HG02610 (cell line): Measurements from ENCODE around the gene CADPS.

ENCODE experiments used
- ATAC-seq: cut with Tn5 transposase; IDR thresholded peaks from one replicate; pipeline ENCODE4 v1.9.1; 2021; ENCODE audit warnings: mild to moderate bottlenecking, moderate library complexity; ENCODE audit not compliant: unreplicated experiment

Gene CADPS

GRCh38 chr3:62567097-62568021, 307.9 kb downstream of the CADPS start:
- ATAC-seq, result no peak

DNA sequence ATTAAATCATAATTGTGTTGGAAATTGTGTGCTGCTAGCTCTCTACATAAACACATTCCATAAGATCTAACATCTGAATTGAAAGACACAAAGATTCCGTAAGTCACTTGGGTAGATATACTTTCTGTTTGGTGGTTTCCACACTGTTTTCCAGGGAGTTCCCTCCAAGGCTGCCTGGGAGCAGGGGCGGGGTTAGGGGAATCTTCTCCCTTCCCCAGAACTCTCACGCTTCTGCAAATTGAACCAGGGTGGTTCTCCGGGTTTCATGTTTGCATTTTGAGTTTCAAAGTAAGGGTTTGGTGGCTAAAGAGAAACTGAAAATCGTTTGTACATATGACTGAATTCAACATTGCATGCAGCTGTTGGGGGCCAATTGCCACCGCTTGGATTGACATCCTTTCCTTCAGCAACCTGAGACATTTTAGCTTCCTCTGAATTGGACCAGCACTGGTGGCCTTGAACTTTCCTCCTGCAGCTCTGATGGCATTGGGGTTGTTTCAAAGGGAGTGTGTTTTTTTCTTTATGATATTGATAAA, 309.1 kb downstream of the CADPS start:
- ATAC-seq, result no peak

GRCh38 chr3:62562596-62562995, 312.6 kb downstream of the CADPS start:
- ATAC-seq, result no peak

- no peak for ATAC-seq
Observed at GRCh38 chr3:62562017-62562416, 313.2 kb downstream of the CADPS start.

GRCh38 chr3:62559831-62560445, 315.3 kb downstream of the CADPS start:
- ATAC-seq, result no peak

DNA sequence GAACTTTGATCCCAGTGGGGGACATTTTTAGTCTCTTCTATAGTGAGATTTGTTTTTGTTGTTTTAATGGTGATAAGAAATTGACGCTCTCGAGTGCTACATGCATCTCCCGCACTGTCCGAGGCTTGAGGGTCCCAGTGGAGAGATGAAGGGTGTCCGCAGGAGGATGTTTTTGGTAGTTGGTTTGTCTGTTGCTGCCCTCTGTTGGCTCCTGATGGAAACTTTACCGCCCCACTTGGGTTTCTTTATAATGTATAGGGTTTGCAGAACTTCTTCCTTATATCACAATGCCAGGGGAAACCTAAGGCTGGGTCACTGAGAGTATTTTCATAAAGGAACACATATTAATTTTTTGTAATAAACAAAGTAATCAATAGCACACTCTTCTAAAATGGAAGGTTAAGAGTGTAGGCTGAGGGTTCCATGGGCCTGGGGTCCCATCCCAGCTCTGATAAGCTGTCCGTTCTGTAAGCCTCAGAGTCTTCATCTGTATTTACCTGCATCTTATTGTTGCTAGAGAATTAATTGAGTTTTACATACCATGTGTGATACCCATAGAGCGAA, 316.6 kb downstream of the CADPS start:
- no peak for ATAC-seq

- no peak for ATAC-seq
Observed at GRCh38 chr3:62557983-62558382, 317.2 kb downstream of the CADPS start.

DNA sequence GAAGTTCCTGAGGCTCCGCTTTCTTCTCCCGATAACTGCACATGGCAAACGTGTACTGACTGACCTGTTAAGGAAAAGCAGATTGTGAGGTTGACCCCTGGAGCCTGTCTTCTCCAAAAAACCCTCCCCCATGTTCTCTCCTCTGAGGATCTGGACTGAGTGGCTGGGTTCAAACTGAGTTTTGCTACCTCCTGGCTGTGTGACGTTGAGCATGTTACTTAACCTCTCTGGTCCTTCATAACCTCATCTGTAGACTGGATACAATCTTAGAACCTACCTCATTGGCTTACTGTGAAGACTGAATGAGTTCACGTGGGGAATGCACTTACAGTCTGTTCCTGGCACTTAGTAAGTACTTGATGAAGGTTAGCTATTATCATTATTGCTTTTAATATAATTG, 317.8 kb downstream of the CADPS start:
- ATAC-seq, result no peak

- ATAC-seq, result no peak
Observed at GRCh38 chr3:62556121-62556815, 318.9 kb downstream of the CADPS start.

DNA sequence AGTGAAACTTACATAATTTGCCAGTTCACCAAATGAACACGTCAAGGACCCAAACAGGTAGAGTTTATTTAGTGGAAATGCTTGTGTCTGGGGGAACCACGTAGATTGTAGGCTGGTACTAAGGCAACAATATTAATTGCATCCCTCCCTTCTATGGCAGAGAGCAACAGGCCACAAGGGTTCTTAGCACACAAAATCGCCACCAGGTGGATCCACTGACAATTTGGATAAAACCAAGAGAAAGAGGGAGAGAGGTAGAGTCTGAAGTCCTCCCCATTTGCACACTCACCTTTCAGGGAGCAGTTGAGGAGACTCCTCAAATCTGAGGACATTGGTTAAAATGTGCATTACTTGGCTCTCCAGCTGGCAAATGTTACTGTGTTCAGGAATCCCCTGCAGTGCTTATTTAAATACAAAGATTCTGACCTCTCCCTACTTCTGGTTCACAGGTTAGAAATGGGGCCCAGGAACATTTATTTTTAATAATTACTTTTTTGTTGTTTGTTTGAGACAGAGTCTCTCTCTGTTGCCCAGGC, 320.9 kb downstream of the CADPS start:
- no peak for ATAC-seq

- no peak for ATAC-seq
Observed at GRCh38 chr3:62553811-62554210, 321.4 kb downstream of the CADPS start.

DNA sequence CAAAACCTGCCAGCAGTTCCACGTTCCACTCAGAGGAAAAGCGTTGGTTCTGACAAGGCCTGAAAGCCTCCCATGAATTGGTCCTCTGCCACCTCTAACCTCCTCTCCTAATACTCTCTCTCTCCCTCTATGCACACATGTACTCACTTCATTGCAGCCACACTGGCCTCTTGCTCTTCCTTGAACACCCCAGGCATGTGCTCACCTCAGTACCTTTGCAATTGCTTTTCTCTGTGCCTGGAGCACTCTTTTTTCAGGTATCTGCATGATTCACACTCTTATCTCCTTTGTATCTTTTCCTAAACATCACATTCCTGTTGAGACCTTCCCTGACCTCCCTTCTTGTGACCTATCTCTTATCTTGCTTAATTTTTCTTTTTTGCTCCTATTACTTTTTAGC, 323.7 kb downstream of the CADPS start:
- no peak for ATAC-seq

- ATAC-seq, result no peak
Observed at GRCh38 chr3:62550439-62550838, 324.8 kb downstream of the CADPS start.

GRCh38 chr3:62548528-62549205, 326.5 kb downstream of the CADPS start:
- ATAC-seq, result no peak

DNA sequence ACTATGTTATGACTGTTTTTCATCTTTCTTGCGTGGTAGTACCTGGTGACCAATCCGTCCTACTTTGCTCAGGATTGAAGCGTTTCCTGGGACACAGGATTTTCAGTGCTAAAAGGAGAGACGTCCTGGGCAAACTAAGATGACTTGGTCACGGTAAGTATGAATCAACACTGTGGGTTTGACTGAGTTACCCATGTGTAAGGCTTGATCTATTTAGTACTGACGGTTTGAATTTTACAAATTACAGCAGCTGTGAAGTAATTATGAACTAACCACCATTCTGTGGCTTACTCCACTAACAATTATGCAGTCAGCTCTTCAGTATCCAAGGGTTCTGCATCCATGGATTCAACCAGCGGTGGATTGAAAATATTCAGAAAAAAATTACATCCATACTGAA, 328.9 kb downstream of the CADPS start:
- ATAC-seq, result no peak

GRCh38 chr3:62542185-62542584, 333.0 kb downstream of the CADPS start:
- ATAC-seq, result no peak

- ATAC-seq, result no peak
Observed at GRCh38 chr3:62539762-62540161, 335.5 kb downstream of the CADPS start.

GRCh38 chr3:62538691-62539356, 336.4 kb downstream of the CADPS start:
- no peak for ATAC-seq

GRCh38 chr3:62534326-62534725, 340.9 kb downstream of the CADPS start:
- ATAC-seq, result no peak

GRCh38 chr3:62532796-62533195, 342.4 kb downstream of the CADPS start:
- no peak for ATAC-seq
